HG02623 (cell line): ENCODE data around the gene GJB6.
"Not testable (repeated sequence)": the region's sequence is repeated elsewhere in the genome, so short reads cannot be mapped to it uniquely, and the experiment has no call there.

Experiments
- ATAC-seq: cut with Tn5 transposase; IDR thresholded peaks from one replicate; pipeline ENCODE4 v1.9.1; 2021; ENCODE audit warnings: moderate library complexity; ENCODE audit not compliant: unreplicated experiment

The GJB6 gene

GRCh38 chr13:20231839-20232555 lies at the start of gene GJB6:
Gene GJB6, minus strand, starts transcription at chr13:20232319. Its CDS starts 8,839 bp downstream, at chr13:20223480.
- ATAC-seq = no peak

- ATAC-seq = not testable (repeated sequence)
Measured at GRCh38 chr13:20276901-20277300, 44.8 kb upstream of the GJB6 start.

- no peak for ATAC-seq
Measured at GRCh38 chr13:20274466-20274865, 42.3 kb upstream of the GJB6 start.

- ATAC-seq = no peak
Measured at GRCh38 chr13:20272588-20273171, 40.6 kb upstream of the GJB6 start.

GRCh38 chr13:20272104-20272503 lies 40.0 kb upstream of the GJB6 start:
- ATAC-seq = no peak

- ATAC-seq = no peak
Measured at GRCh38 chr13:20271441-20271840, 39.3 kb upstream of the GJB6 start.

GRCh38 chr13:20270163-20270865 lies 38.2 kb upstream of the GJB6 start:
- no peak for ATAC-seq

- peak; percentile 97 for ATAC-seq
Measured at GRCh38 chr13:20264271-20265018, 32.3 kb upstream of the GJB6 start.

- ATAC-seq = no peak
Measured at GRCh38 chr13:20263393-20264044, 31.4 kb upstream of the GJB6 start.

- ATAC-seq = no peak
Measured at GRCh38 chr13:20258963-20259288, 26.8 kb upstream of the GJB6 start.

- ATAC-seq = no peak
Measured at GRCh38 chr13:20258208-20258962, 26.3 kb upstream of the GJB6 start.

- no peak for ATAC-seq
Measured at GRCh38 chr13:20254076-20254475, 22.0 kb upstream of the GJB6 start.

- ATAC-seq = no peak
Measured at GRCh38 chr13:20249913-20250312, 17.8 kb upstream of the GJB6 start.

- ATAC-seq = no peak
Measured at GRCh38 chr13:20247963-20248362, 15.8 kb upstream of the GJB6 start.

- ATAC-seq = no peak
Measured at GRCh38 chr13:20247403-20247802, 15.3 kb upstream of the GJB6 start.

- no peak for ATAC-seq
Measured at GRCh38 chr13:20241593-20241992, 9.5 kb upstream of the GJB6 start.

GRCh38 chr13:20239748-20240147 lies 7.6 kb upstream of the GJB6 start:
- ATAC-seq = no peak

- ATAC-seq = no peak
Measured at GRCh38 chr13:20232556-20233277, 598 bp upstream of the GJB6 start.

GRCh38 chr13:20230913-20231838 lies 943 bp downstream of the GJB6 start:
- no peak for ATAC-seq
